Measurements from ENCODE around the gene TMEM161A. TPM values are rescaled to one million over a fixed set of nuclear protein-coding genes. Genes with fewer than 3 reads are reported as not detected.

Gene TMEM161A
- total RNA-seq, 4 donors from 2014 or later, result 23.4 to 31.8 (median 27.9) TPM

- 92% methylated on average over 7 of the region's 7 CpGs for WGBS
- no peak for TF ChIP-seq POLR2A (IDR thresholded peaks at IDR 0.05)
- TF ChIP-seq EP300 (IDR thresholded peaks at IDR 0.05), result no peak
- TF ChIP-seq CTCF (IDR thresholded peaks at IDR 0.05), result no peak
- no peak for TF ChIP-seq POLR2AphosphoS5 (IDR thresholded peaks at IDR 0.05)
- Histone ChIP-seq H3K4me1 (no peaks in the 10 kb centered on the region), H3K27me3 (no peaks in the 10 kb centered on the region), H3K27ac (no peak overlapping the region), H3K36me3 (no peaks in the 10 kb centered on the region), H3K9me3 (no peaks in the 10 kb centered on the region), H3K4me3 (no peak overlapping the region)
- DNase-seq (ENCODE audit: low spot score in 2 of 2), result no peak
These were observed 61.2 kb downstream of the TMEM161A start for GRCh38 chr19:19077103-19077502.

- H3K9me3 ChIP-seq, result no peaks in the 10 kb centered on the region
- no peak overlapping the region for H3K4me3 ChIP-seq
- H3K27ac ChIP-seq, result no peak overlapping the region
- TF ChIP-seq POLR2AphosphoS5 (IDR thresholded peaks at IDR 0.05) (no peak), CTCF (IDR thresholded peaks at IDR 0.05) (no peak), EP300 (IDR thresholded peaks at IDR 0.05) (no peak), POLR2A (IDR thresholded peaks at IDR 0.05) (no peak)
- no peaks in the 10 kb centered on the region for H3K4me1 ChIP-seq
- no peaks in the 10 kb centered on the region for H3K27me3 ChIP-seq
- no peak for DNase-seq (ENCODE audit: low spot score in 2 of 2)
- no peaks in the 10 kb centered on the region for H3K36me3 ChIP-seq
- 75% methylated on average over 1 of the region's 1 CpG for WGBS
These were observed 61.8 kb downstream of the TMEM161A start for GRCh38 chr19:19076476-19076875.

GRCh38 chr19:19075126-19075525 is 63.2 kb downstream of the TMEM161A start:
- DNase-seq (ENCODE audit: low spot score in 2 of 2), result no peak
- Histone ChIP-seq H3K27ac (no peak overlapping the region), H3K36me3 (no peaks in the 10 kb centered on the region), H3K27me3 (no peaks in the 10 kb centered on the region), H3K4me1 (no peaks in the 10 kb centered on the region), H3K9me3 (no peaks in the 10 kb centered on the region), H3K4me3 (no peak overlapping the region)
- 88% methylated on average over 8 of the region's 8 CpGs for WGBS
- TF ChIP-seq POLR2A (IDR thresholded peaks at IDR 0.05) (no peak), EP300 (IDR thresholded peaks at IDR 0.05) (no peak), POLR2AphosphoS5 (IDR thresholded peaks at IDR 0.05) (no peak), CTCF (IDR thresholded peaks at IDR 0.05) (no peak)

- 75% methylated on average over 13 of the region's 13 CpGs for WGBS
- no peaks in the 10 kb centered on the region for H3K27me3 ChIP-seq
- H3K36me3 ChIP-seq, result no peaks in the 10 kb centered on the region
- H3K4me3 ChIP-seq, result no peak overlapping the region
- peaks cover under 1% of the 10 kb centered on the region for H3K4me1 ChIP-seq
- no peaks in the 10 kb centered on the region for H3K9me3 ChIP-seq
- DNase-seq (ENCODE audit: low spot score in 2 of 2), result no peak
- no peak overlapping the region for H3K27ac ChIP-seq
- no peak for TF ChIP-seq CTCF (IDR thresholded peaks at IDR 0.05)
- TF ChIP-seq EP300 (IDR thresholded peaks at IDR 0.05), result no peak
- TF ChIP-seq POLR2A (IDR thresholded peaks at IDR 0.05), result no peak
- TF ChIP-seq POLR2AphosphoS5 (IDR thresholded peaks at IDR 0.05), result no peak
These were observed 63.9 kb downstream of the TMEM161A start for GRCh38 chr19:19074196-19074882.

DNA sequence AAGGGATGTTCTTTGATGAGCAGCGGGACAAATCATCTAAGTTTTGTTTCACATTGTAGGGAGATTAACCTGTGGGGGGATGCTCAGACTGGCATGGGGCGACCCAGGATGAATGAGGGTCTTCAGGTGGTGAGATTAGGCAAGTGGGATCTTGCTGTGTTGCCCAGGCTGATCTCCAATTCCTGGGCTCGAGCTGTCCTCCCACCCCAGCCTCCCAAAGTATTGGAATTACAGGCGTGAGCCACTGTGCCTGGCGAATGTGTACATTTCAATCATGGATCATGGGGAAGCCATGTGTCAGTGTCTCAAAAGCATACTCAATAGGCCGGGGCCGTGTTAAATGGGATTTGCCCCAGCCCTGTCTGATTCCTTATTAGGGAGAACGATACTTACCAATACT is 66.4 kb downstream of the TMEM161A start:
- H3K4me1 ChIP-seq, result peaks cover 15% of the 10 kb centered on the region
- no peaks in the 10 kb centered on the region for H3K9me3 ChIP-seq
- H3K27ac ChIP-seq, result no peak overlapping the region
- no peak for DNase-seq (ENCODE audit: low spot score in 2 of 2)
- WGBS, result 95% methylated on average over 8 of the region's 8 CpGs
- no peaks in the 10 kb centered on the region for H3K27me3 ChIP-seq
- no peaks in the 10 kb centered on the region for H3K36me3 ChIP-seq
- no peak overlapping the region for H3K4me3 ChIP-seq
- TF ChIP-seq POLR2A (IDR thresholded peaks at IDR 0.05) (no peak), POLR2AphosphoS5 (IDR thresholded peaks at IDR 0.05) (no peak)

Other genes starting within 250 kb of the TMEM161A start
- gene CERS1, start 242.3 kb downstream of the TMEM161A start, total RNA-seq, result under 1 TPM in 1 of 4 donors, not detected in 3; 0.68 TPM
- gene COPE, start 219.1 kb downstream of the TMEM161A start, total RNA-seq, result 100 to 1,000 TPM; 112 to 223 (median 208) TPM
- 10 to 100 TPM; 43.4 to 75.6 (median 58.4) TPM for gene DDX49, start 218.8 kb downstream of the TMEM161A start, total RNA-seq
- 10 to 100 TPM; 22.9 to 32.9 (median 27.7) TPM for gene HOMER3, start 197.3 kb downstream of the TMEM161A start, total RNA-seq
- gene SUGP2, start 105.0 kb downstream of the TMEM161A start, total RNA-seq, result 10 to 100 TPM; 32.1 to 58.7 (median 38.7) TPM
- gene ARMC6, start 104.9 kb downstream of the TMEM161A start, total RNA-seq, result 10 to 100 TPM; 14.4 to 34.9 (median 26.0) TPM
- 10 to 100 TPM in 3 of 4 donors, 1 to 10 TPM in 1; 4.9 to 14.6 (median 10.6) TPM for gene SLC25A42, start 74.5 kb downstream of the TMEM161A start, total RNA-seq
- gene MEF2B, start 31.8 kb upstream of the TMEM161A start, total RNA-seq, result 1 to 10 TPM in 1 of 4 donors, under 1 TPM in 2, not detected in 1; 0.68 to 1.8 (median 0.73) TPM
- 10 to 100 TPM in 3 of 4 donors, 1 to 10 TPM in 1; 6.9 to 33.9 (median 17.9) TPM for gene BORCS8, start 53.7 kb upstream of the TMEM161A start, total RNA-seq
- gene RFXANK, start 53.8 kb upstream of the TMEM161A start, total RNA-seq, result 10 to 100 TPM; 37.9 to 47.6 (median 45.7) TPM
- gene NR2C2AP, start 64.9 kb upstream of the TMEM161A start, total RNA-seq, result 10 to 100 TPM; 16.6 to 30.9 (median 24.9) TPM
- not detected for gene NCAN, start 73.5 kb upstream of the TMEM161A start, total RNA-seq
- under 1 TPM in 1 of 4 donors, not detected in 3; 0.42 TPM for gene TM6SF2, start 134.8 kb upstream of the TMEM161A start, total RNA-seq
- 10 to 100 TPM; 23.1 to 64.8 (median 31.3) TPM for gene SUGP1, start 182.0 kb upstream of the TMEM161A start, total RNA-seq
- gene MAU2, start 182.4 kb upstream of the TMEM161A start, total RNA-seq, result 100 to 1,000 TPM in 1 of 4 donors, 10 to 100 TPM in 3; 59.5 to 220 (median 77.6) TPM